NCI-H1694 treated with DMSO at 0.1 percent for 48 hours (cell line): ENCODE measurements around the gene CFDP1.

Experiments used
- DNase-seq: peaks from one replicate; lab custom pipeline; 2025; lab: John Stamatoyannopoulos, UW

The CFDP1 gene

GRCh38 chr16:75406943-75407342 is 26.4 kb downstream of the CFDP1 start:
- no peak for DNase-seq

DNA sequence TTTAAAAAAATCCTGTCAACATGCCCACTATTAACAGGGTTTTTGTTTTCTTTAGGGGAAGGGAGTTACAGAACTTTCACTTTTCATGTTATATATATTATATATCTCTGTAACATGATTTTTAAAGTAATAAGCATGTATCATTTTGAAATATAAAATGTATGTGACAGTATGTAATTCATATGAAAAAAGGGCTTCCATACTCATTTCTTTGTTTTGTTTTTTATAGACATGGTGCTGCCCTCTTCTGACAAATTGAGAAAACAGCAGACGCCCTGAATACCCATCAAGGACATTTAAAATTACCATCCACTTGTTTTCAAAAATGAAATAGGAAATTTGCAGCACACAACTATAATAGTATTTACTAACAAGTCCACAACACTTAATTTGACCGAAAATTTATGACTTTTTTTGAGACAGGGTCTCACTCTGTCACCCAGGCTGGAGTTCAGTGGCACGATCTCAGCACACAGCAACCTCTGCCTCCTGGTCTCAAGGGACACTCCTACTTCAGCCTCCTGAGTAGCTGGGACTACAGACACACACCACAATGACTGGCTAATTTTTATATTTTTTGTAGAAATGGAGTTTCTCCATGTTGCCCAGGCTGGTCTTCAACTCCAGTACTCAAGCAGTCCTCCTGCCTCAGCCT is 30.4 kb downstream of the CFDP1 start:
- DNase-seq = peak; percentile 53

DNA sequence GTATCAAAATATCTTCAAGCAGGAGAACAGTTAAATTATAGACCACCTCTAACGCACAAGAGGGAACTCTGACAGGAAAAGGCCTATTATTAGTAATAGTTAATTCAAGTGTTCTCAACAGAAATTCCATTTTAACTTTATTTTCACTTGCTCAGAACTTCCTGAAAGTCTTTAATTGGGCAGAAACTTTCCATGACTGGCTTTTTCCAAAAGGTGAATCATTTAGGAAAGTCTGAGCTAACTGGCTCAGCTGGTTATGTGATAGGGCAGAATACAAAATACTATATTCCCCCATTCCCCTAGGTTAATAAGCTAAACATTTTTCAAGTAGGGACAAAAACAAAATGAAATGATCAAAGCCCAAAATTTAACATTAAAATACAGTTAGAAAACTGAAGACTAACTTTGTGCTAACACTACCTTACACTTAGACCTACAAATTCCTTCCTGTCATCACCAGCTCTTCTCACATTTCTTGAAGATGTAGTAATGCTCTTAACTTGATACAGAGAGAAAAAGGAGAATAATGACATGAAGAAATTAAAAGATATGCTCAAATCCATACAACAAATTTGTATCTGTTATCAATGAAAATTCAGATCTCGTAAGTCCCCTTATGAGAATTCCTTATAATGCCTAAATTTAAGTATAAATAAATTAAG is 31.0 kb downstream of the CFDP1 start:
- no peak for DNase-seq

GRCh38 chr16:75401691-75402090 is 31.6 kb downstream of the CFDP1 start:
- DNase-seq = no peak

- no peak for DNase-seq
Measured at GRCh38 chr16:75398333-75398732, 35.0 kb downstream of the CFDP1 start.

- no peak for DNase-seq
Measured at GRCh38 chr16:75394941-75395340, 38.4 kb downstream of the CFDP1 start.

- DNase-seq = no peak
Measured at GRCh38 chr16:75392906-75393305, 40.4 kb downstream of the CFDP1 start.

- DNase-seq = no peak
Measured at GRCh38 chr16:75390926-75391653, 42.2 kb downstream of the CFDP1 start.

DNA sequence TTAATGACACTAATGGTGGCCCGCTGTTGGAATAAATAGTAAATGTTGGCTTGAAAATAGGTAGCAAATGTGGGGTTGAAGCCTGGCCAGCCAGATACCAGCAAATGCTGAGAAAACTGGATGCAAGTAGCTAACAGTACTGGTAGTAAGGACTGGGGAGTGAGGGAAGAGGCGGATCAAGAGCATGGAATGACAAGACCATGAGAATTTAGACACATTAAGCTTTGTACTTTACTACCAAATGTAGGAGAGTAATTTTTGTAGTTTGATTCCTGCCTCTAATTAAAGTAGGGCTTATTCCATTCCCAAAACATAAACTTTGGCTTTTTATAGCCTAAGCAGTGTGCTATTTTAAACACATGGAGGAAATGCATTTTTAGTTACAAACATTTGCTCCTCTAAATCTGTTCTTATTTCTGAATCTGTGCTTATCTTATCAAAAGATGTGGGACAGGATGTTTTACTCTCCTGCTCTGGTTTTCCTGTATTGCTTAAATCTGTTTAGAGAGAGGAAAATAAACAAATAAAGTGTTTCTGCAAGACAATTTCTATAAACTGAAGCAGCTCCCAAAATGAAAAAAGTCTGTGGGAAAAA is 44.1 kb downstream of the CFDP1 start:
- no peak for DNase-seq

- DNase-seq = no peak
Measured at GRCh38 chr16:75387951-75388350, 45.4 kb downstream of the CFDP1 start.

DNA sequence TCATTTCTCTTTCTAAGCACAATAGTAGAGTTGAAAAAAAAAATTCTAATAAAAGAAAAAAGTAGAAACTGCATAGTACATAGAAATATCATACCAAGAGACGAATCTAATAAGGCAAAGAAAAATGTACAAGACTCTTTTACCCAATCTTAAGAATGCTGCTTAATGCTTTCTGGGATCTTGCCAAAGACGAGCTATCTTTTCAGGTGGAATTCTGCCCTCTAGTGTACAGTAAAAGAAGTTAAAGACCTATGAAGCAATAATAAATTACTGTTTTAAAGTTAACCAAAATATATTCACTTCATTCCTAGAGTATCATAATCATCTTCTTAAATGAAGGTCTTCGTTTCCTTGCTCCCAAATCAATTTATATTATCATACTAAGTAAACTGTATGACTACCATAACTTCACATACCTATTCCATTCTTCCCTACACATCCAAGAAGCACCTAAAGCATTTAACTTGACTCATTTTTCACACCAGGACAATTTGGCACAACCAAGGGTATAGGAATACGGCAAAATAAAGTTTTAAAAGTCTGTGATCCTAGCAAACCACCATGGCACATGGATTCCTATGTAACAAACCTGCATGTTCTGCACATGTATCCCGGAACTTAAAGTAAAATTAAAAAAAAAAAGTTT is 47.7 kb downstream of the CFDP1 start:
- DNase-seq = peak; percentile 69

DNA sequence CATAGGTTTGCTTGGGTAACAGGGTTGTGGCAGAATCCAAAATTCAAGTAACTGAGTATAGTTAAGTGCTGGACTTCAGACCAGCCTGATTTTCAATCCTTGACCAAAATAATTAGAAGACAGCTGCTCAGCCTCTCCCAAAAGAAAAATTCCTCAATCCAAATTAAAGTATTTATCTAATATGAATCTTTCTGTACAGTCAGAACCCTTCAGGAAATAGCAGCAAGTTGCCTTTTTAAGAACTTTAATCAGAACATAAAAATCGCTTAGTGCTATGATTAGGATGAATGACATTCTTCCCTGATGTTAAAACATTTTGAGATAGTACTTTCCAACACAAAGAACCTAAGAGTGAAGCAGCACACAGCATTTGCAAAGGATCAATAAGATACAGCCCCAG is 50.2 kb downstream of the CFDP1 start:
- no peak for DNase-seq

DNA sequence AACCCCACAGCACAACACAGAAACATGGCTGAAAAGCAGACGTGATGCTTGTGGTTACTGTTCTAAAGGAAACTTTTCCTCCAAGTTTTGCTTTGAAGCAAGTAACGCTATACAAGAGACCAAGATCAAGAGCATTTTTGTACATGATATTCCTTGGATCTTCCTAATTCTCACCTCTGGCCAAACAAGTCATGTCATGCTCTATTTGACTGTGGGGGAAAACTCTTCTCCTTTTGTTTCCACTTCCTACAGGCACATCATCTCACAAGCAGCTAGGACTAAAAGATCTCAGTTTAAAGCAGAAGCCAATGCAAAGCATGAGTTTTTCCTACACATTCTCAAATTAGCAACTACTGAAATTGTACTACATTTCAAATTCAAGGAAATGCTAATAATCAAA is 50.7 kb downstream of the CFDP1 start:
- no peak for DNase-seq

- no peak for DNase-seq
Measured at GRCh38 chr16:75380870-75381269, 52.4 kb downstream of the CFDP1 start.

GRCh38 chr16:75379911-75380847 is 53.1 kb downstream of the CFDP1 start:
- no peak for DNase-seq

DNA sequence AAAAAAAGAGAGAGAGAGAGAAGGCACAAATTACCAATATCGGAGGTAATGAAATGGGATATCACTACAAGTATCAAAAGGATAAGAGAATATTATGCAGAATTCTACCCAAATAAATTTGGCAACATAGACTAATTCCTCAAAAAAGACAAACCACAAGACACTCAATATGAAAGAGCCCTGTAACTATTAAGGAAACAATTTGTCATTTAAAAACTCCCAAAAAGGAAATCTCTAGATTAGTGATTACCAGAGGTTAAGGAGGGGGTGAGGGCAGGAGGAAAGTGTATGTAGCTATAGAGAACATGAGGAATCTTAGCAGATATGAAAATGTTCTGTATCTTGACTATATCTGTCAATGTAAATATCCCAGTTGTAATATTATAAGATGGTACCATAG is 54.0 kb downstream of the CFDP1 start:
- DNase-seq = no peak

- no peak for DNase-seq
Measured at GRCh38 chr16:75378616-75379015, 54.7 kb downstream of the CFDP1 start.

GRCh38 chr16:75377729-75378386 is 55.4 kb downstream of the CFDP1 start:
- no peak for DNase-seq

DNA sequence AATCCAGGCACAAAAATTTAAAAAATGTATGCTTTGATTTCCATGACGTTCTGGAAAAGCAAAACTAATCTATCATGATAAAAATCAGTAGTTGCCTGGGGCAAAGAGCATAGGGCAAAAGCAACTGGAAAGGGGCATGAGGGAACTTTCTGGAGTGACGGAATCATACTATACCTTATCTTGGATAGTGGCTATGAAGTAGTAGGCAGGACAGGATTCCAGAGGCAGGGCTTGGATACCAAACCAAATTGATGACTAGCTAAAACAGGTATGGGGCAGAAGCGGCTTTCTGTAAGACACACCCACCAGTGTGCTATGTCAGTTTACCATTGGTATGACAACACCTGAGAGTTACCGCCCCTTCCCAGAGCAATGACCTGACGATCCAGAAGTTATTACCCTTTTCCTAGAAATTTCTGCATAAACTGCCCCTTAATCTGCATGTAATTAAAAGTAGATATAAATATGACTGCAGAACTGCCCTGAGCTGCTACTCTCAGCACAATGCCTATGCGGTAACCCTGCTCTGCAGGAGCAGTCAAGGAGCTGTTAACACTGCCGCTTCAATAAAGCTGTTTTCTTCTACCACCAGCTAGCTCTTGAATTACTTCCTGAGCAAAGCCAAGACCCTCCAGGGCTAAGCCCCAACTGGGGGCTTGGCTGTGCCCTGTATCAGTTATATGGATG is 56.7 kb downstream of the CFDP1 start:
- no peak for DNase-seq

DNA sequence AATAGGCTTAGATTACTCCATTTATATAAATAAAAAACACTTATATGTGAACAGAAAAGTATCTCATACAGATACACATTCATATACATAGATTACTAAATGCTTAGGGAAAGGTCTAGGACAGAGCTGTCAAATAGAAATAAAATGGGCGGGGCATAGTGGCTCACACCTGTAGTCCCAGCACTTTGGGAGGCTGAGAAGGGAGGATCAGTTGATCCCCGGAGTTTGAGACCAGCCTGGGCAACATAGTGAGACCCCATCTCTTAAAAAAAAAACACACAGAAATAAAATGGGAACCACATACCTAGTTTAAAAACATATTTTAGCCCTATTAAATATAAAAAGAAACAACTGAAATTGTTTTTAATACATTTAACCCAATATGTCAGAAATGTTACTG is 58.9 kb downstream of the CFDP1 start:
- DNase-seq = no peak
